Stimulated activated naive B cell treated with anti-CD40 and anti-IgM and Interleukin-4, amounts not matched to agents 10 μg/mL and 1 μg/mL and 100 μg/mL, for 72 hours (primary cell): ENCODE measurements around the gene IMPA2.

Experiments
- ATAC-seq, 2 donors: fragments of 150-1000 bp; cut with Tn5 transposase; replicated peaks; 2 replicates each; pipeline ENCODE4 v1.10.0; 2021; ENCODE audit warnings: moderate library complexity in 1 of 2
- DNase-seq: peaks from one replicate; pipeline ENCODE4 v3.0.0; 2021
- H3K27ac Mint-ChIP-seq: one replicate; pipeline ENCODE4 v1.8.0; 2022; ENCODE audit warnings: mild to moderate bottlenecking, mixed read lengths
- H3K27me3 Mint-ChIP-seq, 2 donors: one replicate each; pipeline ENCODE4 v1.8.0; 2022; ENCODE audit warnings: mixed read lengths in 2 of 2
- H3K36me3 Mint-ChIP-seq, 2 donors: one replicate each; pipeline ENCODE4 v1.8.0; 2022; ENCODE audit warnings: mixed read lengths in 2 of 2, mild to moderate bottlenecking in 1 of 2
- H3K4me1 Mint-ChIP-seq, 2 donors: one replicate each; pipeline ENCODE4 v1.8.0; 2022; ENCODE audit warnings: mixed read lengths in 2 of 2, mild to moderate bottlenecking in 1 of 2
- H3K4me3 Mint-ChIP-seq, 2 donors: one replicate each; pipeline ENCODE4 v1.8.0; 2022; ENCODE audit warnings: mild to moderate bottlenecking in 2 of 2, mixed read lengths in 2 of 2, moderate library complexity in 1 of 2
- H3K9me3 Mint-ChIP-seq, 2 donors: one replicate each; pipeline ENCODE4 v1.8.0; 2022; ENCODE audit warnings: mixed read lengths in 2 of 2, mild to moderate bottlenecking in 1 of 2

IMPA2 gene

GRCh38 chr18:12014086-12014485 lies 32.8 kb downstream of the IMPA2 start:
- no peaks in the 10 kb centered on the region for H3K27me3 Mint-ChIP-seq
- DNase-seq (no peak), ATAC-seq (no peak)
- no peaks in the 10 kb centered on the region for H3K4me1 Mint-ChIP-seq
- no peaks in the 10 kb centered on the region for H3K9me3 Mint-ChIP-seq
- peaks cover 7 to 9% of the 10 kb centered on the region in 2 donors for H3K36me3 Mint-ChIP-seq
- no peak overlapping the region for H3K27ac Mint-ChIP-seq
- no peak overlapping the region for H3K4me3 Mint-ChIP-seq

- ATAC-seq, result no peak
- no peak overlapping the region for H3K27ac Mint-ChIP-seq
- H3K27me3 Mint-ChIP-seq, result no peaks in the 10 kb centered on the region
- no peaks in the 10 kb centered on the region for H3K9me3 Mint-ChIP-seq
- peaks cover 7 to 9% of the 10 kb centered on the region in 2 donors for H3K36me3 Mint-ChIP-seq
- DNase-seq, result no peak
- no peak overlapping the region for H3K4me3 Mint-ChIP-seq
- no peaks in the 10 kb centered on the region for H3K4me1 Mint-ChIP-seq
Observed at GRCh38 chr18:12014521-12015415, 33.5 kb downstream of the IMPA2 start.

GRCh38 chr18:12015416-12016062 lies 34.2 kb downstream of the IMPA2 start:
- no peak for ATAC-seq
- no peak overlapping the region for H3K27ac Mint-ChIP-seq
- H3K4me3 Mint-ChIP-seq, result no peak overlapping the region
- no peaks in the 10 kb centered on the region for H3K9me3 Mint-ChIP-seq
- no peaks in the 10 kb centered on the region for H3K27me3 Mint-ChIP-seq
- peaks cover 7 to 9% of the 10 kb centered on the region in 2 donors for H3K36me3 Mint-ChIP-seq
- peaks cover under 1 to 2% of the 10 kb centered on the region in 2 donors for H3K4me1 Mint-ChIP-seq
- no peak for DNase-seq

GRCh38 chr18:12017081-12017480 lies 35.8 kb downstream of the IMPA2 start:
- H3K36me3 Mint-ChIP-seq, result peaks cover 7 to 9% of the 10 kb centered on the region in 2 donors
- ATAC-seq (no peak), DNase-seq (no peak)
- H3K27ac Mint-ChIP-seq, result no peak overlapping the region
- H3K27me3 Mint-ChIP-seq, result no peaks in the 10 kb centered on the region
- H3K4me1 Mint-ChIP-seq, result peaks cover 2 to 6% of the 10 kb centered on the region in 2 donors
- H3K4me3 Mint-ChIP-seq, result no peak overlapping the region
- H3K9me3 Mint-ChIP-seq, result no peaks in the 10 kb centered on the region

- Mint-ChIP-seq H3K4me3 (no peak overlapping the region), H3K27ac (no peak overlapping the region), H3K36me3 (peaks cover 5 to 9% of the 10 kb centered on the region in 2 donors), H3K27me3 (no peaks in the 10 kb centered on the region), H3K4me1 (peaks cover 2 to 6% of the 10 kb centered on the region in 2 donors), H3K9me3 (no peaks in the 10 kb centered on the region)
- ATAC-seq (no peak), DNase-seq (no peak)
Observed at GRCh38 chr18:12018861-12019260, 37.6 kb downstream of the IMPA2 start.

- DNase-seq (no peak), ATAC-seq (no peak)
- Mint-ChIP-seq H3K9me3 (no peaks in the 10 kb centered on the region), H3K36me3 (peaks cover 5 to 9% of the 10 kb centered on the region in 2 donors), H3K27ac (no peak overlapping the region), H3K27me3 (no peaks in the 10 kb centered on the region), H3K4me1 (peaks cover 2 to 6% of the 10 kb centered on the region in 2 donors), H3K4me3 (no peak overlapping the region)
Observed at GRCh38 chr18:12021077-12021476, 39.8 kb downstream of the IMPA2 start.

GRCh38 chr18:12021596-12021995 lies 40.3 kb downstream of the IMPA2 start:
- Mint-ChIP-seq H3K27ac (no peak overlapping the region), H3K27me3 (no peaks in the 10 kb centered on the region), H3K4me1 (peaks cover 2 to 6% of the 10 kb centered on the region in 2 donors), H3K9me3 (no peaks in the 10 kb centered on the region), H3K36me3 (peaks cover 5 to 9% of the 10 kb centered on the region in 2 donors), H3K4me3 (no peak overlapping the region)
- ATAC-seq, result no peak
- no peak for DNase-seq

GRCh38 chr18:12023375-12023774 lies 42.1 kb downstream of the IMPA2 start:
- peaks cover 6 to 13% of the 10 kb centered on the region in 2 donors for H3K4me1 Mint-ChIP-seq
- H3K27ac Mint-ChIP-seq, result no peak overlapping the region
- H3K9me3 Mint-ChIP-seq, result no peaks in the 10 kb centered on the region
- H3K27me3 Mint-ChIP-seq, result no peaks in the 10 kb centered on the region
- H3K4me3 Mint-ChIP-seq, result no peak overlapping the region
- DNase-seq (no peak), ATAC-seq (no peak)
- H3K36me3 Mint-ChIP-seq, result peaks cover 0 to under 1% of the 10 kb centered on the region in 2 donors

- H3K27ac Mint-ChIP-seq, result no peak overlapping the region
- H3K4me3 Mint-ChIP-seq, result no peak overlapping the region
- H3K9me3 Mint-ChIP-seq, result no peaks in the 10 kb centered on the region
- ATAC-seq (no peak), DNase-seq (no peak)
- H3K4me1 Mint-ChIP-seq, result peaks cover 5 to 12% of the 10 kb centered on the region in 2 donors
- no peaks in the 10 kb centered on the region for H3K27me3 Mint-ChIP-seq
- no peaks in the 10 kb centered on the region for H3K36me3 Mint-ChIP-seq
Observed at GRCh38 chr18:12026562-12026961, 45.3 kb downstream of the IMPA2 start.

- no peaks in the 10 kb centered on the region for H3K36me3 Mint-ChIP-seq
- ATAC-seq, result no peak
- no peak for DNase-seq
- no peaks in the 10 kb centered on the region for H3K27me3 Mint-ChIP-seq
- peaks cover 5 to 12% of the 10 kb centered on the region in 2 donors for H3K4me1 Mint-ChIP-seq
- no peak overlapping the region for H3K4me3 Mint-ChIP-seq
- no peaks in the 10 kb centered on the region for H3K9me3 Mint-ChIP-seq
- no peak overlapping the region for H3K27ac Mint-ChIP-seq
Observed at GRCh38 chr18:12027046-12027445, 45.7 kb downstream of the IMPA2 start.

- Mint-ChIP-seq H3K36me3 (no peaks in the 10 kb centered on the region), H3K9me3 (no peaks in the 10 kb centered on the region), H3K4me3 (no peak overlapping the region), H3K27me3 (no peaks in the 10 kb centered on the region), H3K27ac (no peak overlapping the region), H3K4me1 (peaks cover 5 to 12% of the 10 kb centered on the region in 2 donors)
- DNase-seq (no peak), ATAC-seq (no peak)
Observed at GRCh38 chr18:12027480-12027879, 46.2 kb downstream of the IMPA2 start.

GRCh38 chr18:12028040-12028628 lies 46.8 kb downstream of the IMPA2 start:
- Mint-ChIP-seq H3K4me3 (no peak overlapping the region), H3K36me3 (no peaks in the 10 kb centered on the region), H3K27ac (no peak overlapping the region), H3K27me3 (no peaks in the 10 kb centered on the region), H3K9me3 (no peaks in the 10 kb centered on the region), H3K4me1 (peaks cover 5 to 12% of the 10 kb centered on the region in 2 donors)
- DNase-seq (no peak), ATAC-seq (peak in 1 of 2 donors; percentile 47)

GRCh38 chr18:12028674-12029073 lies 47.4 kb downstream of the IMPA2 start:
- Mint-ChIP-seq H3K4me3 (no peak overlapping the region), H3K36me3 (no peaks in the 10 kb centered on the region), H3K9me3 (no peaks in the 10 kb centered on the region), H3K27ac (no peak overlapping the region), H3K4me1 (peaks cover 5 to 12% of the 10 kb centered on the region in 2 donors), H3K27me3 (no peaks in the 10 kb centered on the region)
- ATAC-seq (no peak), DNase-seq (no peak)

GRCh38 chr18:12029786-12030584 lies 48.7 kb downstream of the IMPA2 start:
- DNase-seq, result no peak
- Mint-ChIP-seq H3K4me1 (peaks cover 12 to 21% of the 10 kb centered on the region in 2 donors), H3K9me3 (no peaks in the 10 kb centered on the region), H3K27me3 (no peaks in the 10 kb centered on the region), H3K27ac (no peak overlapping the region), H3K4me3 (no peak overlapping the region), H3K36me3 (no peaks in the 10 kb centered on the region)
- no peak for ATAC-seq
